ENCODE measurements around the gene BMP6. TPM values are rescaled to one million over a fixed set of nuclear protein-coding genes. Genes with fewer than 3 reads are reported as not detected.

Gene BMP6
- total and polyA plus RNA-seq, 2 of the 8 experiments (the other 6 are each of a cell fraction or from before 2014, with no cell fraction given): 2.0 to 2.1 TPM

GRCh38 chr6:7851780-7852179, 125.9 kb downstream of the BMP6 start:
- Histone ChIP-seq H3K27ac (ENCODE audit: low read depth, low read length) (no peak overlapping the region), H3K79me1 (ENCODE audit: low read depth, low read length) (no peaks in the 10 kb centered on the region), H3K14ac (ENCODE audit: insufficient read length) (no peak overlapping the region), H2AFZ (ENCODE audit: low read length) (no peak overlapping the region), H3K9me3 (ENCODE audit: insufficient read depth in 2 of 2, low read depth in 1 of 2, low read length in 1 of 2) (peaks cover 8 to 15% of the 10 kb centered on the region in 2 experiments), H3K4me1 (replicated peaks in 1 of 4; ENCODE audit: control insufficient read depth in 3 of 4, insufficient read depth in 4 of 4, low read length in 3 of 4) (no peaks in the 10 kb centered on the region), H2AK5ac (ENCODE audit: low read depth, low read length) (no peak overlapping the region), H4K5ac (ENCODE audit: insufficient read length, low read depth, low read length) (no peak overlapping the region), H3K27me3 (replicated peaks in 1 of 4; ENCODE audit: control insufficient read depth in 3 of 4, extremely low read depth in 1 of 4, insufficient read depth in 3 of 4, low read length in 3 of 4) (no peaks in the 10 kb centered on the region), H2BK15ac (ENCODE audit: low read length) (no peak overlapping the region), H3K4me3 (ENCODE audit: extremely low read depth in 1 of 4, insufficient read depth in 2 of 4, low read depth in 3 of 4, low read length in 4 of 4) (no peak overlapping the region; a peak in 1 of 8 replicates), H2BK120ac (replicated peaks; ENCODE audit: low read depth, low read length) (no peak overlapping the region), H3K18ac (ENCODE audit: extremely low read depth, low read length) (no peak overlapping the region), H4K20me1 (replicated peaks in 1 of 2; ENCODE audit: control insufficient read depth in 1 of 2, insufficient read depth in 2 of 2, low read length in 2 of 2) (no peaks in the 10 kb centered on the region), H2BK12ac (ENCODE audit: low read depth, low read length) (no peak overlapping the region), H3K4ac (replicated peaks; ENCODE audit: insufficient read length, low read depth, low read length) (no peak overlapping the region), H4K8ac (ENCODE audit: extremely low read depth, insufficient read depth, low read length) (no peak overlapping the region), H3K79me2 (ENCODE audit: control insufficient read depth in 1 of 2, insufficient read depth in 2 of 2, low read length in 2 of 2) (no peaks in the 10 kb centered on the region), H3K9ac (replicated peaks in 1 of 4; ENCODE audit: extremely low read depth in 1 of 4, low read depth in 3 of 4, low read length in 3 of 4) (no peak overlapping the region), H3K56ac (replicated peaks; ENCODE audit: insufficient read length, low read depth, low read length) (no peak overlapping the region), H3K23ac (ENCODE audit: insufficient read length) (no peak overlapping the region), H3K36me3 (ENCODE audit: control insufficient read depth in 2 of 4, insufficient read depth in 4 of 4, low read length in 3 of 4) (0 out of 8 replicates have a peak, but pooled peaks cover 0 to 4% (median 0%) of the 10 kb centered on the region in 4 experiments), H2BK20ac (ENCODE audit: low read length) (no peak overlapping the region), H4K91ac (replicated peaks; ENCODE audit: insufficient read length, low read length) (no peak overlapping the region), H2BK5ac (ENCODE audit: low read depth, low read length) (no peak overlapping the region), H3K23me2 (ENCODE audit: low read depth, low read length) (no peaks in the 10 kb centered on the region), H3K4me2 (ENCODE audit: insufficient read depth in 1 of 2, low read depth in 2 of 2, low read length in 2 of 2) (no peak overlapping the region)
- no peak for DNase-seq (ENCODE audit: low read depth in 1 of 2, low spot score in 2 of 2)
- no peak for FAIRE-seq
- ChIA-PET CTCF (ENCODE audit: partially characterized antibody) (no interaction called here), POLR2A (ENCODE audit: partially characterized antibody) (no interaction called here)
- TF ChIP-seq MAFK (IDR thresholded peaks at IDR 0.05; ENCODE audit: low read depth, low read length): no peak
- no peak for TF ChIP-seq RBBP5 (IDR thresholded peaks at IDR 0.05; ENCODE audit: borderline replicate concordance, low read depth, low read length)
- no peak for TF ChIP-seq POLR2AphosphoS5 (IDR thresholded peaks at IDR 0.05; ENCODE audit: low read depth, low read length)
- no peak for TF ChIP-seq SRF (IDR thresholded peaks at IDR 0.05; ENCODE audit: low read depth, low read length)
- TF ChIP-seq KDM5A (IDR thresholded peaks at IDR 0.05; ENCODE audit: low read length): no peak
- no peak for TF ChIP-seq RAD21 (IDR thresholded peaks at IDR 0.05 in 1 of 2, conservative IDR thresholded peaks at IDR 0.05 in 1 of 2; ENCODE audit: low read depth in 2 of 2, low read length in 2 of 2)
- no peak for TF ChIP-seq EZH2 (IDR thresholded peaks at IDR 0.05; ENCODE audit: low read depth, low read length, severe bottlenecking)
- TF ChIP-seq RNF2 (IDR thresholded peaks at IDR 0.05; ENCODE audit: borderline replicate concordance, low read depth, low read length, missing control alignments, poor library complexity, severe bottlenecking): no peak
- TF ChIP-seq EGR1 (IDR thresholded peaks at IDR 0.05; ENCODE audit: borderline replicate concordance, low read depth, low read length): no peak
- TF ChIP-seq POU5F1 (IDR thresholded peaks at IDR 0.05; ENCODE audit: low read depth, low read length): no peak
- TF ChIP-seq POLR2A (IDR thresholded peaks at IDR 0.05; ENCODE audit: control extremely low read depth in 1 of 2, low read depth in 2 of 2, low read length in 2 of 2): no peak
- TF ChIP-seq SP4 (IDR thresholded peaks at IDR 0.05; ENCODE audit: low read length): no peak
- TF ChIP-seq SIN3A (conservative IDR thresholded peaks at IDR 0.05 in 1 of 2, IDR thresholded peaks at IDR 0.05 in 1 of 2; ENCODE audit: low read depth in 1 of 2, low read length in 2 of 2): no peak
- TF ChIP-seq CBX8 (IDR thresholded peaks at IDR 0.05; ENCODE audit: borderline replicate concordance, low read depth, low read length): no peak
- no peak for TF ChIP-seq KDM4A (IDR thresholded peaks at IDR 0.05; ENCODE audit: low read depth, low read length, severe bottlenecking)
- TF ChIP-seq BRCA1 (IDR thresholded peaks at IDR 0.05; ENCODE audit: low read depth, low read length): no peak

Measured in H1 (cell line).